IMR-90 (cell line): ENCODE measurements around the gene TNKS1BP1. TPM values are rescaled to one million over a fixed set of nuclear protein-coding genes. Genes with fewer than 3 reads are reported as not detected.

Experiments used
- ATAC-seq: fragments of 200-7000 bp; cut with Tn5 transposase; 2 replicates; pipeline ENCODE4 v1.9.1; 2020; ENCODE audit warnings: low read depth, mild to moderate bottlenecking, moderate library complexity
- BruUV-seq: library from RNA; stranded (reverse); fragments of 400-500 nt; replicated peaks from 2 replicates; lab custom pipeline; 2021; lab: Mats Ljungman, UMichigan
- CTCF ChIA-PET: fragments of 300-600 bp; formaldehyde crosslinking; extraction: SDS; loops from one replicate; lab custom pipeline; 2021; ENCODE audit warnings: antibody characterized with exemption; lab: Yijun Ruan, JAX
- POLR2A ChIA-PET: fragments of 300-600 bp; sonication (Branson Sonifier 250); formaldehyde crosslinking; loops from one replicate; lab custom pipeline; 2022; ENCODE audit warnings: antibody characterized with exemption; ENCODE audit not compliant: unreplicated experiment; lab: Charles Lee
- DNase-seq: peaks from one replicate; pipeline ENCODE4 v3.0.0; 2013
- H2AFZ ChIP-seq: replicated peaks from 2 replicates; pipeline ENCODE3; 2013; ENCODE audit warnings: low read length, mild to moderate bottlenecking; ENCODE audit not compliant: poor library complexity
- H2AK5ac ChIP-seq: 2 replicates; pipeline ENCODE4 v1.6.1; 2013; ENCODE audit warnings: low read depth, low read length, inconsistent platforms
- H2AK9ac ChIP-seq: replicated peaks from 2 replicates; pipeline ENCODE3; 2013; ENCODE audit warnings: mild to moderate bottlenecking, low read depth, low read length, moderate library complexity; ENCODE audit not compliant: poor library complexity
- H2BK120ac ChIP-seq: 2 replicates; pipeline ENCODE4 v1.6.1; 2013; ENCODE audit warnings: low read depth, low read length, inconsistent platforms
- H2BK15ac ChIP-seq: 3 replicates; pipeline ENCODE4 v1.6.1; 2013; ENCODE audit warnings: low read depth, low read length, inconsistent platforms
- H2BK20ac ChIP-seq: 2 replicates; pipeline ENCODE4 v1.6.1; 2013; ENCODE audit warnings: low read depth, mild to moderate bottlenecking, inconsistent platforms, low read length, moderate library complexity
- H2BK5ac ChIP-seq: 2 replicates; pipeline ENCODE4 v1.6.1; 2013; ENCODE audit warnings: mild to moderate bottlenecking, low read depth, low read length, inconsistent platforms; ENCODE audit not compliant: poor library complexity, severe bottlenecking
- H3K14ac ChIP-seq: replicated peaks from 2 replicates; pipeline ENCODE4 v1.6.1; 2013; ENCODE audit warnings: low read depth, low read length, inconsistent platforms
- H3K18ac ChIP-seq: 2 replicates; pipeline ENCODE4 v1.6.1; 2013; ENCODE audit warnings: low read depth, low read length, control low read depth
- H3K23ac ChIP-seq: 2 replicates; pipeline ENCODE4 v1.6.1; 2013; ENCODE audit warnings: low read depth, low read length, inconsistent platforms
- H3K27ac ChIP-seq: 2 replicates; pipeline ENCODE4 v1.5.1; 2013; ENCODE audit warnings: mild to moderate bottlenecking, control low read depth, low read length; ENCODE audit not compliant: insufficient read depth
- H3K27me3 ChIP-seq: 2 replicates; pipeline ENCODE4 v1.6.1; 2013; ENCODE audit warnings: low read length; ENCODE audit not compliant: control insufficient read depth, insufficient read depth
- H3K36me3 ChIP-seq: 2 replicates; pipeline ENCODE4 v1.6.1; 2013; ENCODE audit warnings: low read length, mixed read lengths; ENCODE audit not compliant: control insufficient read depth, insufficient read depth
- H3K4ac ChIP-seq: 2 replicates; pipeline ENCODE4 v1.6.1; 2013; ENCODE audit warnings: low read depth, low read length, inconsistent platforms
- H3K4me1 ChIP-seq: 2 replicates; pipeline ENCODE4 v1.6.1; 2013; ENCODE audit warnings: low read length, mixed read lengths; ENCODE audit not compliant: control insufficient read depth, insufficient read depth
- H3K4me2 ChIP-seq: 2 replicates; pipeline ENCODE4 v1.6.1; 2013; ENCODE audit warnings: low read depth, mild to moderate bottlenecking, control low read depth, low read length, moderate library complexity
- H3K4me3 ChIP-seq: 2 replicates; pipeline ENCODE4 v1.5.1; 2013; ENCODE audit warnings: low read depth, mild to moderate bottlenecking, control low read depth, low read length, moderate library complexity; ENCODE audit not compliant: insufficient read depth
- H3K56ac ChIP-seq: 2 replicates; pipeline ENCODE4 v1.6.1; 2013; ENCODE audit warnings: low read length, inconsistent platforms; ENCODE audit not compliant: insufficient read depth; ENCODE audit errors: extremely low read depth
- H3K79me1 ChIP-seq, 2 experiments: 2 replicates each; pipeline ENCODE4 v1.6.1; 2013; ENCODE audit warnings: low read length in 2 of 2, inconsistent platforms in 1 of 2, low read depth in 1 of 2
- H3K9ac ChIP-seq: 2 replicates; pipeline ENCODE4 v1.6.1; 2013; ENCODE audit warnings: low read depth, low read length, control low read depth
- H3K9me1 ChIP-seq: 2 replicates; pipeline ENCODE4 v1.6.1; 2013; ENCODE audit warnings: low read length, inconsistent platforms; ENCODE audit not compliant: insufficient read depth
- H3K9me3 ChIP-seq: 2 replicates; pipeline ENCODE4 v1.6.1; 2013; ENCODE audit warnings: low read length; ENCODE audit not compliant: control insufficient read depth, insufficient read depth
- H4K20me1 ChIP-seq: 2 replicates; pipeline ENCODE4 v1.6.1; 2013; ENCODE audit warnings: low read length, inconsistent platforms; ENCODE audit not compliant: insufficient read depth
- H4K5ac ChIP-seq: 2 replicates; pipeline ENCODE4 v1.6.1; 2013; ENCODE audit warnings: mild to moderate bottlenecking, low read depth, low read length, control low read depth
- H4K8ac ChIP-seq, 2 experiments: 2 replicates each; pipeline ENCODE4 v1.6.1; 2013; ENCODE audit warnings: low read depth in 2 of 2, low read length in 2 of 2, control low read depth in 1 of 2, inconsistent platforms in 1 of 2
- H4K91ac ChIP-seq: 2 replicates; pipeline ENCODE4 v1.6.1; 2013; ENCODE audit warnings: low read depth, low read length, inconsistent platforms; ENCODE audit not compliant: insufficient read depth
- BHLHE40 ChIP-seq: fragments of 150-350 bp; IDR thresholded peaks from 2 replicates; pipeline ENCODE4 v1.6.1; 2016; ENCODE audit warnings: mild to moderate bottlenecking, low read depth, low read length
- ELK1 ChIP-seq: fragments of 150-350 bp; IDR thresholded peaks from 2 replicates; pipeline ENCODE4 v1.6.1; 2016; ENCODE audit warnings: low read depth, mild to moderate bottlenecking, low read length, moderate library complexity, borderline replicate concordance
- FOS ChIP-seq: fragments of 150-350 bp; IDR thresholded peaks from 2 replicates; pipeline ENCODE4 v1.6.1; 2016; ENCODE audit warnings: low read depth, low read length
- MAZ ChIP-seq: IDR thresholded peaks from 2 replicates; pipeline ENCODE4 v1.6.1; 2012; ENCODE audit warnings: low read depth, mild to moderate bottlenecking, low read length, improper control_type of control experiment, moderate library complexity, borderline replicate concordance
- MXI1 ChIP-seq: IDR thresholded peaks from 2 replicates; pipeline ENCODE4 v1.6.1; 2012; ENCODE audit warnings: low read depth, mild to moderate bottlenecking, low read length, moderate library complexity, borderline replicate concordance
- NFE2L2 ChIP-seq: fragments of 150-350 bp; IDR thresholded peaks from 2 replicates; pipeline ENCODE4 v1.6.1; 2016; ENCODE audit warnings: low read depth, mild to moderate bottlenecking, low read length
- RFX5 ChIP-seq: IDR thresholded peaks from 2 replicates; pipeline ENCODE4 v1.8.0; 2012; ENCODE audit warnings: low read depth, mild to moderate bottlenecking, low read length, moderate library complexity
- WGBS, 2 experiments: methylation state at CpG; one replicate each; pipeline versions ENCODE4 v1.1.5 to v1.1.7; 2013; ENCODE audit warnings: missing lambda C conversion rate in 2 of 2; ENCODE audit not compliant: insufficient read length in 1 of 2; ENCODE audit errors: extremely low coverage in 2 of 2; 5-methylcytosine and 5-hydroxymethylcytosine counted together
- dilution Hi-C: fragments of 300-500 bp; cut with HindIII; formaldehyde crosslinking; loops from one replicate; pipeline ENCODE4 v1.14.3; 2018; ENCODE audit warnings: low sequenced_read_pairs; ENCODE audit not compliant: unreplicated experiment
- in situ Hi-C: fragments of 300-500 bp; cut with MboI; formaldehyde crosslinking; loops from 3 replicates; pipeline ENCODE4 v1.14.3; 2019; ENCODE audit warnings: low sequenced_read_pairs, inconsistent platforms, mixed read lengths
- intact Hi-C: fragments of 100-400 bp; cut with micrococcal nuclease; formaldehyde crosslinking; loops from 2 replicates; pipeline ENCODE4 v1.10.0; 2022
- polyA plus RNA-seq, 3 experiments: library from polyadenylated mRNA; depleted of rRNA; stranded (reverse); fragments of >200 nt; gene quantifications; 2 replicates each; pipeline ENCODE4 v1.2.3, GENCODE V29; 2012; ENCODE audit warnings: low replicate concordance in 1 of 3
- total RNA-seq: library from RNA; depleted of rRNA; stranded (reverse); fragments of >200 nt; gene quantifications from 2 replicates; pipeline ENCODE4 v1.2.3, GENCODE V29; 2012
- TF ChIP-seq, protein P1 (sequence below): fragments of 150-350 bp; IDR thresholded peaks from 2 replicates; pipeline ENCODE4 v1.6.1; 2017; ENCODE audit warnings: mild to moderate bottlenecking, antibody characterized with exemption, low read length, low read depth
- TF ChIP-seq, protein P2 (sequence below): conservative IDR thresholded peaks from 2 replicates; pipeline ENCODE4 v1.5.1; 2012; ENCODE audit warnings: mild to moderate bottlenecking, low read depth, low read length, improper control_type of control experiment

TNKS1BP1 gene
- total and polyA plus RNA-seq, 2 of the 4 experiments (the other 2 are of a cell fraction): 31.7 to 71.4 TPM

DNA sequence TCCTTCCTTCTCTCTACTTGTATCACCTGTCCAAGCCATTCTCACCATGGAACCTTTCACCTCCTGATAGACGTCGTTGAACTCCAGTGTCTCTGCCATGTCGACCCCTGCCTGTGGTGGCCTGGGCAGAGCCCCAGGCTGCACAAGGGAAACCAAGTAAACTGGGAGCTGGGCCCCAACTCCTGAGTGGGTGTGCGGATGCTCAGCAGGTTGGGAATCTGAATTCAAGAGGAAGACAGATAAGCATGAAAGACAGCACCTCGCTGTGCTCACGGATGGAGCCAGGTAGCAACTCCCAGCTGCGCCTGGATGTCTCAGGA is 10.2 kb upstream of the TNKS1BP1 start:
- H3K14ac ChIP-seq: peak overlapping the region; percentile 85
- peak overlapping the region; percentile 77 for H3K27ac ChIP-seq
- H3K9me3 ChIP-seq: no peaks in the 10 kb centered on the region
- H2BK20ac ChIP-seq: no peak overlapping the region
- ATAC-seq (no peak), DNase-seq (no peak)
- 0% methylated on average over 5 of the region's 7 CpGs; no CpG with 5 or more reads in 1 of the 2 experiments for WGBS, 2 experiments
- in situ Hi-C loops: no loop called here
- peak overlapping the region; percentile 86 for H2AFZ ChIP-seq
- H3K36me3 ChIP-seq: peaks cover 35% of the 10 kb centered on the region
- H3K18ac ChIP-seq: no peak overlapping the region
- peak overlapping the region; percentile 95 for H3K4me2 ChIP-seq
- H3K56ac ChIP-seq: peak overlapping the region; percentile 63
- peak overlapping the region; percentile 31 for H2AK5ac ChIP-seq
- H2BK120ac ChIP-seq: no peak overlapping the region
- peak overlapping the region; percentile 69 for H3K23ac ChIP-seq
- peak overlapping the region; percentile 38; the same call in 1 of the 2 replicates for H4K91ac ChIP-seq
- H3K4ac ChIP-seq: peak overlapping the region; percentile 63
- peak overlapping the region; percentile 40; the same call in 1 of the 2 replicates for H4K5ac ChIP-seq
- H2BK5ac ChIP-seq: no peak overlapping the region
- H3K9me1 ChIP-seq: peaks cover 14% of the 10 kb centered on the region
- dilution Hi-C loops: no loop called here
- H4K8ac ChIP-seq: peak overlapping the region; percentile 81 to 85; a peak in 3 of 4 replicates
- H3K4me3 ChIP-seq: peak overlapping the region; percentile 76
- peaks cover 42 to 56% of the 10 kb centered on the region in 2 experiments for H3K79me1 ChIP-seq
- TF ChIP-seq FOS (no peak), BHLHE40 (no peak), RFX5 (no peak), ELK1 (no peak), MAZ (no peak), NFE2L2 (no peak), MXI1 (no peak)
- TF ChIP-seq, protein P1, sequence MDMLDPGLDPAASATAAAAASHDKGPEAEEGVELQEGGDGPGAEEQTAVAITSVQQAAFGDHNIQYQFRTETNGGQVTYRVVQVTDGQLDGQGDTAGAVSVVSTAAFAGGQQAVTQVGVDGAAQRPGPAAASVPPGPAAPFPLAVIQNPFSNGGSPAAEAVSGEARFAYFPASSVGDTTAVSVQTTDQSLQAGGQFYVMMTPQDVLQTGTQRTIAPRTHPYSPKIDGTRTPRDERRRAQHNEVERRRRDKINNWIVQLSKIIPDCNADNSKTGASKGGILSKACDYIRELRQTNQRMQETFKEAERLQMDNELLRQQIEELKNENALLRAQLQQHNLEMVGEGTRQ: no peak
- TF ChIP-seq, protein P2, sequence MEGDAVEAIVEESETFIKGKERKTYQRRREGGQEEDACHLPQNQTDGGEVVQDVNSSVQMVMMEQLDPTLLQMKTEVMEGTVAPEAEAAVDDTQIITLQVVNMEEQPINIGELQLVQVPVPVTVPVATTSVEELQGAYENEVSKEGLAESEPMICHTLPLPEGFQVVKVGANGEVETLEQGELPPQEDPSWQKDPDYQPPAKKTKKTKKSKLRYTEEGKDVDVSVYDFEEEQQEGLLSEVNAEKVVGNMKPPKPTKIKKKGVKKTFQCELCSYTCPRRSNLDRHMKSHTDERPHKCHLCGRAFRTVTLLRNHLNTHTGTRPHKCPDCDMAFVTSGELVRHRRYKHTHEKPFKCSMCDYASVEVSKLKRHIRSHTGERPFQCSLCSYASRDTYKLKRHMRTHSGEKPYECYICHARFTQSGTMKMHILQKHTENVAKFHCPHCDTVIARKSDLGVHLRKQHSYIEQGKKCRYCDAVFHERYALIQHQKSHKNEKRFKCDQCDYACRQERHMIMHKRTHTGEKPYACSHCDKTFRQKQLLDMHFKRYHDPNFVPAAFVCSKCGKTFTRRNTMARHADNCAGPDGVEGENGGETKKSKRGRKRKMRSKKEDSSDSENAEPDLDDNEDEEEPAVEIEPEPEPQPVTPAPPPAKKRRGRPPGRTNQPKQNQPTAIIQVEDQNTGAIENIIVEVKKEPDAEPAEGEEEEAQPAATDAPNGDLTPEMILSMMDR: no peak
- H4K20me1 ChIP-seq: 0 out of 2 replicates have a peak, but pooled peaks cover 3% of the 10 kb centered on the region
- BruUV-seq: no TSS peak
- ChIA-PET CTCF (interaction anchor here (0.5 to 2.4 kb wide), 2 partner anchors 11 to 62 kb away, joined by 3 to 10 read pairs; no protein-coding TSS in a partner anchor), POLR2A (interaction anchor here (1.4 kb wide), 1 partner anchor 9 kb away, joined by 9 read pairs; the partner anchor contains the start of gene TNKS1BP1)
- H2AK9ac ChIP-seq: peak overlapping the region; percentile 94
- peaks cover 8% of the 10 kb centered on the region for H3K4me1 ChIP-seq
- no peak overlapping the region for H2BK15ac ChIP-seq
- intact Hi-C loops: no loop called here
- peak overlapping the region; percentile 80 for H3K9ac ChIP-seq
- H3K27me3 ChIP-seq: peaks cover 15% of the 10 kb centered on the region
